ENCODE data around the gene ZMAT1. TPM values are rescaled to one million over a fixed set of nuclear protein-coding genes. Genes with fewer than 3 reads are reported as not detected.

Gene ZMAT1
- polyA plus RNA-seq, 1 donor from 2014 or later: 3.6 TPM

Other genes starting within 250 kb of the ZMAT1 start
- gene TCEAL2, start 193.7 kb upstream of the ZMAT1 start, polyA plus RNA-seq: not detected
- not detected for gene TCEAL6, start 210.5 kb upstream of the ZMAT1 start, polyA plus RNA-seq
- gene BEX5, start 223.9 kb upstream of the ZMAT1 start, polyA plus RNA-seq: 2.0 TPM

All from IgD-negative memory B cell (primary cell).